22Rv1 (cell line): ENCODE measurements around the gene ULK4.

Experiments
- H3K27ac ChIP-seq: fragments of 450-650 bp; 2 replicates; pipeline ENCODE4 v1.5.1; 2017
- CTCF ChIP-seq: fragments of 450-650 bp; IDR thresholded peaks from 2 replicates; pipeline ENCODE4 v1.5.1; 2017; ENCODE audit warnings: mild to moderate bottlenecking
- ZFX ChIP-seq: fragments of 450-650 bp; IDR thresholded peaks from 2 replicates; pipeline ENCODE4 v1.6.1; 2017; ENCODE audit warnings: antibody characterized with exemption, borderline replicate concordance

Gene ULK4

GRCh38 chr3:41482134-41482533, 479.8 kb downstream of the ULK4 start:
- TF ChIP-seq ZFX (no peak), CTCF (no peak)
- H3K27ac ChIP-seq = no peak overlapping the region

GRCh38 chr3:41478278-41478677, 483.6 kb downstream of the ULK4 start:
- TF ChIP-seq CTCF (no peak), ZFX (no peak)
- H3K27ac ChIP-seq = no peak overlapping the region

GRCh38 chr3:41477399-41478014, 484.4 kb downstream of the ULK4 start:
- TF ChIP-seq ZFX = no peak
- no peak for TF ChIP-seq CTCF
- H3K27ac ChIP-seq = no peak overlapping the region

GRCh38 chr3:41469083-41469482, 492.8 kb downstream of the ULK4 start:
- H3K27ac ChIP-seq = no peak overlapping the region
- TF ChIP-seq ZFX (no peak), CTCF (no peak)

GRCh38 chr3:41467481-41467880, 494.4 kb downstream of the ULK4 start:
- H3K27ac ChIP-seq = no peak overlapping the region

GRCh38 chr3:41464858-41465257, 497.0 kb downstream of the ULK4 start:
- TF ChIP-seq CTCF (no peak), ZFX (no peak)
- no peak overlapping the region for H3K27ac ChIP-seq

More at GRCh38 chr3:41467481-41467880, 494.4 kb downstream of the ULK4 start:
- TF ChIP-seq CTCF (no peak), ZFX (no peak)

GRCh38 chr3:41464401-41464800, 497.5 kb downstream of the ULK4 start:
- no peak for TF ChIP-seq ZFX
- no peak for TF ChIP-seq CTCF
- no peak overlapping the region for H3K27ac ChIP-seq
